HG02973 (cell line): ENCODE results near the gene SPDYC.
A peak's percentile ranks its signal among the peaks of the same experiment; 100 is the strongest.
"Not testable (repeated sequence)": the region's sequence is repeated elsewhere in the genome, so short reads cannot be mapped to it uniquely, and the experiment has no call there.

Experiments
- ATAC-seq: cut with Tn5 transposase; IDR thresholded peaks from one replicate; pipeline ENCODE4 v1.9.1; 2021; ENCODE audit warnings: moderate library complexity; ENCODE audit not compliant: unreplicated experiment

Gene SPDYC

GRCh38 chr11:65134240-65134951, 35.6 kb upstream of the SPDYC start, which contains the start of gene SYVN1:
SYVN1 (minus strand) TSS chr11:65134519; CDS start chr11:65133601, 918 bp downstream.
- peak; percentile 50 for ATAC-seq

DNA sequence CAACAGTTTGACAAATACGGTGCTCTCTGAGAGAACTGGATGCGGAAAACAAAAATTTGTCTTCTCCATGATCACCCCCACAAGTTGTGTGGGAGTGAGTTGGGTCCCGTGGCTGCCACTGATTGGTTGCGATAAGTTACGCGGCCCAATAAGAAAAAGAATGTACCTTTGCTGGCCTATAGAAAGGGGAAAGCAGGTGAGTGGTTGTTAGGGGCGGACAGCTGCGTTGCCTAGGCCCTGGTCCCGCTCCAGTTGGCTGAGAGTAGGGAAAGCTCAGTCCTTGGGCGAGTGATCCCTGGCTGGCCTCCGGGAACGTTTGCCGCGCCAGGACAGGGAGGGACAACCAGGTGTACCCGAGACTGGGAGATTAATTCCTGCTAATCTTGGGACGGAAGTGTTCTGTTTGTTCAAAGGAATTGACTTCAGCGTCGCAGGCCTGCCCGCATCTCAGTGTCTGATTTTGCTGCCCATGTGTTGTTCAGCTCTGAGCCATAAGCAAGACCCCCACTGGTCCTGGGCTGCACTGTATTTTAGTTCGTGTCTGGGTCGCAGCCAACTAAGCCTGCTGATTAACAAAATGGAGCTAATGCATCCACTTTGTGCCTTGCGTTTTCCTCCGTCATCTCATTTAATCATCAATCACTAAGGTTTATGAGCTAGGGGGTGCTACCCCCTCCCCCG, 34.9 kb upstream of the SPDYC start:
- peak; percentile 62 for ATAC-seq

GRCh38 chr11:65135633-65136145, 34.3 kb upstream of the SPDYC start:
- no peak for ATAC-seq

DNA sequence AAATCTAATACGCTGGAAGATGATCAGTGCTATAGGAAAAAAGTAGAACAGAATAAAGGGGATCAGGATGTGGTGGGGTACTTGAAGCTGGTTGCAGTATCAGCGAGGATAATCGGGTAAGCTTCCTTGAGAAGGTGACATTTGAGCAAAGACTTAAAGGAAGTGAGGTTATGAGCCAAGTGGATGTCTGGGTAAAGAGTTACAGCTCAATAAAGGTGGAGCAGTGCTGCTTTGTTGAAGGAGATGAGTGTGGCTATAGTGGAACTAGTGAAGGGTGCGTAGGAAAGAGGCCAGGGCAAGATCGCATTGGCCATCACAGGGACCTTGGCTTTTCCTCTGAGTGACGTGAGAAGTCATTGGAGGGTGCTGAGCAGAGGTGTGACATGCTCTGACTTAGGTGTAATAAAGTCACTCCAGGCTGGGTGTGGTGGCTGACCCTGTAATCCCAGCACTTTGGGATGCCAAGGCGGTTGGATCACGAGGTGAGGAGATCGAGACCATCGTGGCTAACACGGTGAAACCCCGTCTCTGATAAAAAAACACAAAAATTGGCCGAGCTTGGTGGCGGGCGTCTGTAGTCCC, 33.4 kb upstream of the SPDYC start:
- ATAC-seq = no peak

DNA sequence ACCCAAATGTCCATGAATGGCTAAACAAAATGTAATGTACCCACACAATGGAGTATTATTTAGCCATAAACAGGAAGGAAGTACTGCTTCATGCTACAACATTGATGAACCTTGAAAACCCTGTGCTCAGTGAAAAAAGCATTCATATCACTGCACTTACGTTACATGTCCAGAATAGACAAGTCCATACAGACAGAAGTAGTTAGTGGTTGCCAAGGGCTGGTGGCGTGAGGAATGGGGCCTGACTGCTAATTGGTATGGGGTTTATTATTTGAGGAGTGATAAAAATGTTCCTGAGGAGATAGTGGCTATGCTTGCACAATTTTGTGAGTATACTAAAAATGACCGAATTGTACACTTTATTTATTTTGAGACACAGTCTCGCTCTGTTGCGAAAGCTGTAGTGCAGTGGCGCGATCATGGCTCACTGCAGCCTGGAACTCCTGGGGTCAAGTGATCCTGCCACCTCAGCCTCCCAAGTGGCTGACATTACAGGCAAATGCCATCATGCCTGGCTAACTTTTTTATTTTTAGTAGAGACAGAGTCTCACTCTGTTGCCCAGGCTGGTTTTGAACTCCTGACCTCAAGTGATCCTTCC, 28.0 kb upstream of the SPDYC start:
- no peak for ATAC-seq

GRCh38 chr11:65147352-65148075, 22.5 kb upstream of the SPDYC start:
- no peak for ATAC-seq

DNA sequence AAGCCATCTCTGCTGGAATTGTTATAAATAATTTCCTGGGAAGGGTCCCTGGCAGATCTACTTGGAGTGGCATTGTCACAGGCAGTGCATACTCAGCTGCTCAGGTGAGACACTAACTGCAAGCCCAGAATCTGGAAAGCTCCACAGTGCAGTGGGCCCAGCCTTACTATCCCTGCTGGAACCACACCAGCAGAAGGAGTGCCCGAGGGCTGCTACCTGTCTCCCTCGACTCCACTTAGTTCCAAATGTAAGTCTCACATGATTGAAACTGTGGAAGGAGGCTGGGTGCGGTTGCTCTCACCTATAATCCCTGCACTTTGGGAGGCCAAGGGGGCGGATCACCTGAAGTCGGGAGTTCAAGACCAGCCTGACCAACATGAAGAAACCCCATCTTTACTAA, 21.4 kb upstream of the SPDYC start:
- ATAC-seq = no peak

DNA sequence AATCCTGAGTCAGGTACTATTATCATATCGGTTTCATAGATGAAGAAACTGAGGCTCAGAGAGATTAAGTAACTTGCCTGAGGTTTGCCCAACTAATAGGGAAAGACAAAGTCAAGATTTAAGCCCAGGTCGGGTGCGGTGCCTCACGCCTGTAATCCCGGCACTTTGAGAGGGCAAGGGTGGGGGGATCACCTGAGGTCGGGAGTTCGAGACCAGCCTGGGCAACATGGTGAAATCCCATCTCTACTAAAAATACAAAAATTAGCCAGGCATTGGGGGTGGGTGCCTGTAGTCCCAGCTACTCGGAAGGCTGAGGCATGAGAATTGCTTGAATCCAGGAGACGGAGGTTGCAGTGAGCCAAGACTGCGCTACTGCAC, 19.9 kb upstream of the SPDYC start:
- ATAC-seq = not testable (repeated sequence)

DNA sequence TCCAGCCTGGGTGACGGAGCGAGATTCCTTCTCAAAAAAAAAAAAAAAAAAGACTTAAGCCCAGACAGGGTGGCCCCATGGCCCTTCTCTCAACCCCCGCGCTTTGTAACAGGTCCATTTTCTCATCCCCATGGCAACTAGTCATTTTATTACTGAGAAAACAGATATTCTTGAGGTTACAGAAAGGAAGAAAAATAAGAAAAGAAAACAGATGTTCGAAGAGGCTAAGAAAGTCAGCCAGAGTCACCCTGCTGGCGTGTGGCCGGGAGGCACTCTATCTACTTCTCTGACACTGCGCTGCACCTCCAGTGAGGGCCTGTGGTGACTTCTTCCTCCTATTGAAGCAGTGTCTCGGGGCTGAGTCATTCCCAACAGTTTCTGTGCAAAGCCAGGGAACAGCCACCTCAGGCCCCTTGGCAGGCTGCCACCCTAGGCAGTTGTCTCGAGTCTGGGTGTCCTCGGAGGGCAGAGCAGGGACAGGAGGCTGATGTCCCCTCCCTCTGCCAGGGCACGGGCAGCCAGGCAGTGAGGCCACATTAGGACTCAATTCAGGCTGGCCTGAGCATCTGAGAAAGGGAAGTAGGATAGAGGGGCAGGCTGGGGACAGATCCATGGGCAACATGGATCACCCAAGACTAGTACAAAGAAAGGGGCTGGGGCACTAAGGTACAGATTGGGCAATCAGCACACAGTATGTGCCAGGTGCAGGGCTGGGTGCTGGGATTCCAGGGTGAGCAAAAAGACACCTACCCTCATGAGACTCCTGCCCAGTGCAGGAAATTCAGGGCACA, 19.3 kb upstream of the SPDYC start:
- peak; percentile 70 for ATAC-seq

DNA sequence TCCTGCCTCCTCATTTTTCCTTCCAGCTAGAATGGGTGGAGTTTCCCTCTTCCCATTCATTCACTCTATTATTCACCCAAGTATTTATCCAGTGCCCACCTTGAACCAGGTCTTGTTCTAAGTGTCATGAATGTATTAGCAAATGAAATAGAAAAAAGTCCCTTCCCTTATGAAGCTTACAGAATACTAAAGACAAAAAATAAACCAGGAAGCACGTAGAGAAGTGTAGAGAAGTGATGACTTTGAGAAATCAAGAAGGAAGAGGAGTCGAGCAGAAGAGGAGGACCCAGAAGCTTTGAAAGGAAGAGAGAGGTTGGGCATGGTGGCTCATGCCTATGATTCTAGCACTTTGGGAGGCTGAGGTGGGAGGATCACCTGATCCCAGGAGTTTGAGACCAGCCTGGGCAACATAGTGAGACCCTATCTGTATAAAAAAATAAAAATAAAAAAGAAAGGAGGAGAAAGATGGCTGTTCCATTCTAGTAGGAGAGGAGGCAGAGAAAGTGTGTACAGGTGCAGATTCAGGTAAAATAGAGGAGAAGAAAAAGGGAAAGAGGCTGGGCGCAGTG, 18.6 kb upstream of the SPDYC start:
- ATAC-seq = no peak

GRCh38 chr11:65152122-65152521, 17.9 kb upstream of the SPDYC start:
- ATAC-seq = no peak

DNA sequence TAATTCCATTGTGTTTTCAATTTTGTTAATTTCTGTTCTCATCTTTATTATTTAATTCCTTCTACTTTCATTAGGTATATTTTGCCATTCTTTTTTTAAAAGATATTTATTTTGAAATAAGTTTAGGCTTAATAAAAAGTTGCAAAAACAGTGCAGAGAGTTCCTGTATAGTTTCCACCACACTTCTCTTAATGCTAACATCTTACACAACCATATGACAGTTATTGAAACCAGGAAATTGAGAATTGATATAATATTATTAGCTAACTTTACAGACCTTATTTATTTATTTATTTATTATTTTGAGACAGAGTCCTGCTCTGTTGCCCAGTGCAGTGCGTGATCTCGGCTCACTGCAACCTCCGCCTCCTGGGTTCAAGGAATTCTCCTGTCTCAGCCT, 13.8 kb upstream of the SPDYC start:
- ATAC-seq = no peak

- ATAC-seq = no peak
Measured at GRCh38 chr11:65156926-65157325, 13.1 kb upstream of the SPDYC start.

DNA sequence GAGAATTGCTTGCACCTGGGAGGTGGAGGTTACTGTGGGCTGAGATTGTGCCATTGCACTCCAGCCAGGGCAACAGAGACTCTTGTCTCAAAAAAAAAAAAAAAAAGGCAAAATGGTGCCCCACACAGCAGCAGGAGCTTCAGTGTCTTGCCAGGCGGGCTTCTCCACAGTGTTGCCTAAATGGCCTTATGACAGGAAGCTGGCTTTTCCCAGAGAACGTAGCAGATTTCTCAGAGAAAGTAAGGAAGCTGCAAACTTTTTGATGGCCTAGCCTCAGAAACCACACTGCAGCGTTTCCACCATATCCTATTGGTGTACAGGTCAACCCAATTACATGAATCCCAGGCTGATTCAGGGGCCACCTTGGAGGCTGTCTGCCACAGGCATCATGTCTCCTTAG, 12.7 kb upstream of the SPDYC start:
- no peak for ATAC-seq

DNA sequence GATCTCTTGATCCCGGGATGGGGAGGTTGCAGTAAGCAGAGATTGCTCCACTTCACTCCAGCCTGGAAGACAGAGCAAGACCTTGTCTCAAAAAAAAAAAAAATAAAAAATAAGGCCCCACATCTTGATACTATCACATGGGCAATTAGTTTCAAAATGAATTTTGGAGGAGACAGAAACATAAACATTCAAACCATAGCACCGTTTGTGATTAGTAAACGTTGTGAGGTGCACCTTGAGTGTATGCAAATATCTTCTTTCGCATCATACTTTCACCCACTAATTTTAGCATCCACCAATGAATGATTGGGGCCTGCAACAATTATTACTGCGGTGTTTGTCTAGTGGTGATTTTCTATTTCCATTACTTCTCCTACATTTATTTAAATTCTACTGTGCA, 11.0 kb upstream of the SPDYC start:
- peak; percentile 60 for ATAC-seq

DNA sequence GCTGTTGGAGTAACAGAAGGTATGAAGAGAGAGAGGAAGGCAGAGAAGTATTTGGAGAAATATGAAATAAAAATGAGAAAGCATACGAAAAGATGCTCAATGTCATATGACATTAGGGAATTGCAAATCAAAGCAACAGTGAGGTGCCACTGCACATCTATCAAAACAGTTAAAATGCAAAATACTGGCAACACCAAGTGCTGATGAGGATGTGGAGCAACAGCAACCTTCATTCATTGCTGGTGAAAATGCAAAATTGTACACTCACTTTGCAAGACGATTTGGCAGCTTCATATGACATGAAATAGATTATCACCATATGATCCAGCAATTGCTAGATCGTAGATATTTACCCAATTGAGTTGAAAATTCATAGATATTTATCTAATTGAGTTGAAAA, 9.4 kb upstream of the SPDYC start:
- ATAC-seq = no peak

- ATAC-seq = no peak
Measured at GRCh38 chr11:65163684-65164083, 6.3 kb upstream of the SPDYC start.

- no peak for ATAC-seq
Measured at GRCh38 chr11:65165410-65166317, 4.4 kb upstream of the SPDYC start.

GRCh38 chr11:65166893-65167292, 3.1 kb upstream of the SPDYC start:
- ATAC-seq = no peak
